C4-2B (cell line): ENCODE measurements around the gene BPIFB6.

Experiments
- CTCF ChIP-seq: fragments of 450-650 bp; conservative IDR thresholded peaks from 2 replicates; pipeline ENCODE4 v1.5.1; 2017; ENCODE audit warnings: mild to moderate bottlenecking
- ZFX ChIP-seq: fragments of 450-650 bp; IDR thresholded peaks from 2 replicates; pipeline ENCODE4 v1.6.1; 2017

GRCh38 chr20:33027769-33028751, 3.4 kb upstream of the BPIFB6 start:
- TF ChIP-seq CTCF, result no peak
- TF ChIP-seq ZFX, result no peak
